Upper lobe of right lung (tissue), 1 donor: Measurements from ENCODE around the gene PI4K2B. TPM values are rescaled to one million over a fixed set of nuclear protein-coding genes. Genes with fewer than 3 reads are reported as not detected.
"Not testable (repeated sequence)": the region's sequence is repeated elsewhere in the genome, so short reads cannot be mapped to it uniquely, and the experiment has no call there.

Experiments
- ATAC-seq: fragments of 200-7000 bp; cut with Tn5 transposase; one replicate; pipeline ENCODE4 v1.9.1; 2020; ENCODE audit warnings: mild to moderate bottlenecking, moderate library complexity
- DNase-seq: peaks from one replicate; pipeline ENCODE4 v3.0.0-alpha.2; 2020
- H3K27ac ChIP-seq: fragments of 200-600 bp; one replicate; pipeline ENCODE4 v1.8.0; 2022
- H3K27me3 ChIP-seq: fragments of 200-600 bp; one replicate; pipeline ENCODE4 v1.8.0; 2022; ENCODE audit warnings: mild to moderate bottlenecking
- H3K36me3 ChIP-seq: fragments of 200-600 bp; one replicate; pipeline ENCODE4 v1.8.0; 2022
- H3K4me1 ChIP-seq: fragments of 200-600 bp; one replicate; pipeline ENCODE4 v1.8.0; 2022
- H3K4me3 ChIP-seq: fragments of 200-600 bp; one replicate; pipeline ENCODE4 v1.8.0; 2022; ENCODE audit warnings: mild to moderate bottlenecking
- H3K9me3 ChIP-seq: fragments of 200-600 bp; one replicate; pipeline ENCODE4 v1.8.0; 2022
- intact Hi-C: fragments of 100-400 bp; cut with DNase I; formaldehyde crosslinking; loops from one replicate; pipeline ENCODE4 v1.11.0; 2022
- total RNA-seq: library from RNA; stranded (reverse); fragmentation: NEBNext Ultra II Directional; extraction: Animal tissue kit (Norgen Biotek cat#: 25700); gene quantifications from one replicate; pipeline ENCODE4 v1.2.1, GENCODE V29; 2021
- TF ChIP-seq, protein P1 (sequence below): fragments of 200-600 bp; IDR thresholded peaks from one replicate; pipeline ENCODE4 v1.8.0; 2022; ENCODE audit warnings: antibody characterized with exemption
- donor health status: DM: no; HTN: yes; CAD: no; lungs with severe emphysema.

PI4K2B gene
- total RNA-seq, 1 donor from 2014 or later: 21.8 TPM

DNA sequence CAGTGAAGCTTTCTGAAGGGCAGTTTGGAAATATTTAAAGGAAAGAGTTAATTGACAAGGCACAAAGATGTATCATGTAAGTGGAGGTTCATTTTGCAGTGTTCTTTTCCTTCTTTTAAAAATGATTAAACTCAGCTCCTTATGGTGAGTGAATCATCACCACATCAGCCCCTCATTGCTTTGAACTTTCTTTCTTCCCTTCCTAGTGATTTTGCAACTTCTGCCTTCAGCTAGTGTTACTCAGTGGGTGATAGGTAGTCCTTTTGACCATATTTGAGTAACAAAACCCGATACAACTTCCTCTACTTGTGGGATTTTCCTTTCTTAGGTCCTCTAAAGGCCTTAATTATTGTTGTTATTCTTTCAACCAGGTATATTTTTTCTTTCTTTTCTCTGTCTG, 86.9 kb downstream of the PI4K2B start:
- peaks cover 22% of the 10 kb centered on the region for H3K36me3 ChIP-seq
- no peaks in the 10 kb centered on the region for H3K4me1 ChIP-seq
- no peaks in the 10 kb centered on the region for H3K27me3 ChIP-seq
- ATAC-seq (peak; percentile 83), DNase-seq (no peak)
- no peak overlapping the region for H3K4me3 ChIP-seq
- intact Hi-C loops: no loop called here
- H3K27ac ChIP-seq: no peak overlapping the region
- no peaks in the 10 kb centered on the region for H3K9me3 ChIP-seq
- TF ChIP-seq, protein P1, sequence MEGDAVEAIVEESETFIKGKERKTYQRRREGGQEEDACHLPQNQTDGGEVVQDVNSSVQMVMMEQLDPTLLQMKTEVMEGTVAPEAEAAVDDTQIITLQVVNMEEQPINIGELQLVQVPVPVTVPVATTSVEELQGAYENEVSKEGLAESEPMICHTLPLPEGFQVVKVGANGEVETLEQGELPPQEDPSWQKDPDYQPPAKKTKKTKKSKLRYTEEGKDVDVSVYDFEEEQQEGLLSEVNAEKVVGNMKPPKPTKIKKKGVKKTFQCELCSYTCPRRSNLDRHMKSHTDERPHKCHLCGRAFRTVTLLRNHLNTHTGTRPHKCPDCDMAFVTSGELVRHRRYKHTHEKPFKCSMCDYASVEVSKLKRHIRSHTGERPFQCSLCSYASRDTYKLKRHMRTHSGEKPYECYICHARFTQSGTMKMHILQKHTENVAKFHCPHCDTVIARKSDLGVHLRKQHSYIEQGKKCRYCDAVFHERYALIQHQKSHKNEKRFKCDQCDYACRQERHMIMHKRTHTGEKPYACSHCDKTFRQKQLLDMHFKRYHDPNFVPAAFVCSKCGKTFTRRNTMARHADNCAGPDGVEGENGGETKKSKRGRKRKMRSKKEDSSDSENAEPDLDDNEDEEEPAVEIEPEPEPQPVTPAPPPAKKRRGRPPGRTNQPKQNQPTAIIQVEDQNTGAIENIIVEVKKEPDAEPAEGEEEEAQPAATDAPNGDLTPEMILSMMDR: no peak

DNA sequence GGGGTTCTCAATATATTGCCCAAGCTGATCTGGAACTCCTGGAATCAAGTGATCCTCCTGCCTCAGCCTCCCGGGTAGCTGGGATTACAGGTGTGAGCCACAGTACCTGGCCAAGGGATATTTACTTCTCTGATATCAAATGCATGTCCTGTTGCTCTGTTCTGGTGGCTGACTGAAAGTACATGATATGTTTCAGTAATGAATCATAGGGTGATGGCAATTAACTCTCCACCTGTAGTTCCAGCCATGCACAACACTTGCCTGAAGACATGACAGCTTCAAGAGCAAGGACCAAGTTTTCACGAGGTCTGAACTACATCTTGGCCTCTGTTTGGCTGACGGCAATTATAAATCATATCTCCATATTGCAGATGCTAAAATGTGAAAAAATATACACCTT, 87.9 kb downstream of the PI4K2B start:
- no peak overlapping the region for H3K27ac ChIP-seq
- TF ChIP-seq, protein P1: no peak

DNA sequence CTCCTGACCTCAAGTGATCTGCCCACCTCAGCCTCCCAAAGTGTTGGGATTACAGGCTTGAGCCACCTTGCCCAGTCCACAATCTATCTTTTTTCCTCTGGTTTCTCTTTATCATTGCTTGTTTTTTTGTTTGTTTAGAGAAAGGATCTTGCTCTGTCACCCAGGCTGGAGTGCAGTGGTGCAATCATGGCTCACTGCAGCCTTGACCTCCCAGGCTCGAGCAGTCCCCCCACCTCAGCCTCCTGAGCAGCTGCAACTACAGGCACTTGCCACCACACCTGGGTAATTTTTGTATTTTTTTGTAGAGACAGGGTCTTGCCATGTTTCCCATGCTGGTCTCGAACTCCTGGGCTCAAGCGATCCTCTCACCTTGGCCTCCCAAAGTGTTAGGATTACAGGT, 94.6 kb downstream of the PI4K2B start:
- ATAC-seq, DNase-seq, H3K4me3 ChIP-seq, H3K27ac ChIP-seq, H3K27me3 ChIP-seq, H3K9me3 ChIP-seq, intact Hi-C loops: not testable (repeated sequence)
- H3K4me1 ChIP-seq: peaks cover 11% of the 10 kb centered on the region
- peaks cover 10% of the 10 kb centered on the region for H3K36me3 ChIP-seq

More for the DNA sequence above, 87.9 kb downstream of the PI4K2B start:
- DNase-seq (no peak), ATAC-seq (no peak)
- Histone ChIP-seq H3K27me3 (no peaks in the 10 kb centered on the region), H3K4me3 (no peak overlapping the region), H3K36me3 (peaks cover 13% of the 10 kb centered on the region), H3K9me3 (no peaks in the 10 kb centered on the region), H3K4me1 (no peaks in the 10 kb centered on the region)
- intact Hi-C loops: no loop called here

Other genes with a start within 250 kb of the PI4K2B start
- 0.84 TPM for gene LGI2, start 203.1 kb upstream of the PI4K2B start, total RNA-seq
- gene SEPSECS, start 73.6 kb upstream of the PI4K2B start, total RNA-seq: 8.5 TPM
- gene ZCCHC4, start 78.7 kb downstream of the PI4K2B start, total RNA-seq: 10.2 TPM
- gene ANAPC4, start 143.2 kb downstream of the PI4K2B start, total RNA-seq: 33.0 TPM